GM10266 (cell line): ENCODE measurements around the gene MDM2.

Experiments
- DNase-seq: peaks from one replicate; pipeline ENCODE4 v3.0.0; 2012; ENCODE audit errors: extremely low spot score
- TF ChIP-seq, protein P1 (sequence below): IDR thresholded peaks from 2 replicates; pipeline ENCODE4 v1.5.1; 2012; ENCODE audit warnings: mild to moderate bottlenecking, low read depth; ENCODE audit not compliant: control insufficient read depth, insufficient read depth; ENCODE audit errors: missing control alignments

Gene MDM2

DNA sequence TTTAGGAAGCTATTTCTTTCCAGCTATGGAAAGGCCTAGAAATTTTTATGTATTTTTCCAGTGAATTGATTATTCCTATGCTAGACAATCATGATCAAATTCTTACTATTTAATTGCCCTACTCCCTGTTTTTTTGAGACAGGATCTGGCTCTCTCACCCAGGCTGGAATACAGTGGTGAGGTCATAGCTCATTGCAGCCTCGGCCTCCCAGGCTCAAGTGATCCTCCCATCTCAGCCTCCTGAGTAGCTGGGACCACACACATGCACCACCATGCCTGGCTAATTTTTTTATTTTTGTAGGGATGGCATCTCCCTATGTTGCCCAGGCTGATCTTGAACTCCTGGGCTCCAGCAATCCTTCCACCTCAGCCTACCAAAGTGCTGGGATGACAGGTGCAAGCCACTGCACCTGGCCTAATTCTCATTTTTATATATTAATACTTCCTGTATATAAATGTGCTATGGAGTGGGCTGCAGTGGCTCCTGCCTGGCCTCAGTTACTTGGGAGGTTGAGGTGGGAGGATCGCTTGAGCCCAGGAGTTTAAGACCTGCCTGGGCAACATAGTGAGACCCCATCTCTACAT is 16.0 kb upstream of the MDM2 start:
- TF ChIP-seq, protein P1, sequence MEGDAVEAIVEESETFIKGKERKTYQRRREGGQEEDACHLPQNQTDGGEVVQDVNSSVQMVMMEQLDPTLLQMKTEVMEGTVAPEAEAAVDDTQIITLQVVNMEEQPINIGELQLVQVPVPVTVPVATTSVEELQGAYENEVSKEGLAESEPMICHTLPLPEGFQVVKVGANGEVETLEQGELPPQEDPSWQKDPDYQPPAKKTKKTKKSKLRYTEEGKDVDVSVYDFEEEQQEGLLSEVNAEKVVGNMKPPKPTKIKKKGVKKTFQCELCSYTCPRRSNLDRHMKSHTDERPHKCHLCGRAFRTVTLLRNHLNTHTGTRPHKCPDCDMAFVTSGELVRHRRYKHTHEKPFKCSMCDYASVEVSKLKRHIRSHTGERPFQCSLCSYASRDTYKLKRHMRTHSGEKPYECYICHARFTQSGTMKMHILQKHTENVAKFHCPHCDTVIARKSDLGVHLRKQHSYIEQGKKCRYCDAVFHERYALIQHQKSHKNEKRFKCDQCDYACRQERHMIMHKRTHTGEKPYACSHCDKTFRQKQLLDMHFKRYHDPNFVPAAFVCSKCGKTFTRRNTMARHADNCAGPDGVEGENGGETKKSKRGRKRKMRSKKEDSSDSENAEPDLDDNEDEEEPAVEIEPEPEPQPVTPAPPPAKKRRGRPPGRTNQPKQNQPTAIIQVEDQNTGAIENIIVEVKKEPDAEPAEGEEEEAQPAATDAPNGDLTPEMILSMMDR = no peak
- no peak for DNase-seq

DNA sequence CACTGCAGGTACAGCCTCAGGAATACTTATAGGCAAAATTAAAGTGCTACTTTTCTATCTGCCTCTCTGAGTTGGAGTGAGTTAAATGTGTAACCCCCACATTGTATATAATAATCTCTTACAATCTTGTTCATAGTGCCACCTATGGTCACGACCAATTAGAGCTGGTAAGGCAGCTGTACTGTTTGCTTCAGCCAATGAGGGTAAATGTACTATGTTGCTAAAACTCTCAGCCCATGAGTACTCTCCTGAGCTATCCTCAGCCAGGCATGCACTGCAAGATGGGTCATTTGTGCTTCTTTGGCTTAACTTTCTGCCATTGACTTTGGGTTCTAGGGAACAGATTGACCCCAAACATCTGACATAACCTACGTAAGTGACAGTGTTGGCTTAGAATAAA is 15.0 kb upstream of the MDM2 start:
- DNase-seq = peak; percentile 75
- TF ChIP-seq, protein P1 = no peak

DNA sequence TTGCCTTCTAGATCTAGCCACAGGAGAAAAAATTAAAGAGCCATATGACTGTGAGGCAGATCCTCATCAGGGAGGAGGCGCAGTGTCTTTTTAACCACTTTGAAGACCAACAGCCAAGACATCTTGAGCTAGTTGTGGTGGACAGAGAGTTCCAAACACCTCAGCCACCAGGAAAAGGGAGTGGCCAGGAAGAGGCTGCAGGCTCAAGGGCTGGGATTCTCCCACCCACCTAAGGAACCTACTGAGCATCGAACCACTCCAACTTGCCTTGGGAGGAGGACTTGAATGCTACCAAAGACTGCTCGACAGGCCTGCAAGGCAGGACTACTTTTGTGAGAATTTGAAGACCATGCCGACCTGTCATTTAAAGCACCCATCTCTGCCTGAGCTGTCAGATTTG is 14.5 kb upstream of the MDM2 start:
- TF ChIP-seq, protein P1 = no peak
- no peak for DNase-seq

DNA sequence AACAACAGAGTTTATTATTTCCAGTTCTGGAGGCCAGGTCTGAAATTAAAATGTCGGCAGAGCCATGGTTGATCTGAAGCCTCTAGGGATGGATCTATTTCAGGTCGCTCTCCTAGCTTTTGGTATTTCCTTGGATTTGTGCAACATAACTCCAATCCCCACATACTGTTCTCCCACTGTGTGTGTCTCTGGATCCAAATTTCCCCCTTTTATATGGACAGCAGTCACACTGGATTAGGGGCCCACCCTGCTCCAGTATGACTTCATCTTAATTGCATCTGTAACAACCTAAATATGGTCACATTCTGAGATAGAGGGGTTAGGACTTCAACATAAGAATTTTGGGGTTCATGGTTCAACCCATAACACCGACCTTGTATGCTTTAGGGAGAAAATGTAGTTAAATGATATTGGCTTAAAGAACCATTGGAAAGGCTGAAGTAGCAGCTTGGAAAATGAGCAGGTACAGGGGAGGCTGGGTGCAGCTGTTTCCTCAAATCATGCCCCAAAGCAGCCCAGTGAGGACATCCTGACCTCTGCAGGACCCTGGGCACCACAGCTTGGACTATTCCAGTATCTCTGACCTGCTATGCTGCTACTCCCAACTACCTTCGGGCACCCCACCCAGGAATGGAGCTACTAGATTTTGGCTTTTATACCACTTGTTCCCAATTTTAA is 13.9 kb upstream of the MDM2 start:
- TF ChIP-seq, protein P1 = no peak
- DNase-seq = no peak

DNA sequence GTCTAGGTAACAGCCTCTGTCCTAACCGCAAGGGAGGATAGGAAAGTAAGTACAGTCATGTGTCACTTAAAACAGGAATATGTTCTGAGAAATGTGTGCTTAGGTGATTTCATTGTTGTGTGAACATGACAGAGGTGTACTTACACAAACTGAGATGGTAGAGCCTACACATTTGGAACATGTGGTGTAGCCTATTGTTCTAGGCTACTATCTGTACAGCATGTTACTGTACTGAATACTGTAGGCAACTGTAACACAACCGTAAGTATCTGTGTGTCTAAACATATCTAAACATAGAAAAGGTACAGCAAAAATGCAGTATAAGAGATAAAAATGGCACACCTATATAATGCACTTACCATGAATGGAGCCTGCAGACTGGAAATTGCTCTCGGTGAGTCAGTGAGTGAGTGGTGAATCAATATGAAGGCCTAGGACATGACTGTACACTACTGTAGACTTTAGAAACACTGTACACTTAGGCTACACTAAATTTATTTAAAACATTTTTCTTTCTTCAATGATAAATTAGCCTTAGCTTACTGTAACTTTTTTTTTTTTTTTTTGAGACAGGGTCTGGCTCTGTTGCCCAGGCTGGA is 13.2 kb upstream of the MDM2 start:
- TF ChIP-seq, protein P1 = no peak
- DNase-seq = no peak

DNA sequence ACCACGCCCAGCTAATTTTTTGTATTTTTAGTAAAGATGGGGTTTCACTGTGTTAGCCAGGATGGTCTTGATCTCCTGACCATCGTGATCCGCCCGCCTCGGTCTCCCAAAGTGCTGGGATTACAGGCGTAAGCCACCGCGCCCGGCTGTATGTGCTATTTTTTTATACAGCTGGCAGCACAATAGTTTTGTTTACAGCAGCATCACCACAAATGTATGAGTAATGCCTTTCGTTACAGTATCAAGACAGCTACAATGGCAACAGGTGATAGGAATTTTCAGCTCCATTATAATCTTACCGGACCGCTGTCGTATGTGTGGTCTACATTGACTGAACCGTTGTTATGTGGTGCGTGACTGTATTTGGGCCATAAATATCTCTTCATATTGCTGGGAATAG is 11.6 kb upstream of the MDM2 start:
- no peak for DNase-seq
- TF ChIP-seq, protein P1 = no peak

DNA sequence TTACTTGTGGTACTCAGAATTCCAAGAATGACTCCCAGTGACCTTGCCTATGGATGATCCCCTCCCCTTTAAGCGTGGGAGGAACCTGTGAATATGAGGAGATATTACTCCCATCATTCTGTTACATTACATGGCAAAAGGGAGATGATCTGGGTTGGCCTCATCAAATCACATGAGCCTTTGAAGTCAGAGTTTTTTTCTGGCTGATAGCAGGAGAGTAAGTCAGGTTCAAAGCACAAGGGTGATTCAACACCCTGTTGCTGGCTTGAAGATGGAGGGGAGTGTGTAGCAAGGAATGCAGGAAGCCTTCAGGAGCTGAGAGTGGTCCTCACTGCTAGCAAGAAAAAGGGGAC is 9.1 kb upstream of the MDM2 start:
- TF ChIP-seq, protein P1 = no peak
- DNase-seq = no peak
